Measurements from ENCODE around the gene ARRDC5. TPM values are rescaled to one million over a fixed set of nuclear protein-coding genes. Genes with fewer than 3 reads are reported as not detected.
A peak's percentile ranks its signal among the peaks of the same experiment; 100 is the strongest.

ARRDC5 gene
- total and polyA plus RNA-seq, 2 of the 13 experiments (the other 11 are each of a cell fraction or from before 2014, with no cell fraction given), result not detected

DNA sequence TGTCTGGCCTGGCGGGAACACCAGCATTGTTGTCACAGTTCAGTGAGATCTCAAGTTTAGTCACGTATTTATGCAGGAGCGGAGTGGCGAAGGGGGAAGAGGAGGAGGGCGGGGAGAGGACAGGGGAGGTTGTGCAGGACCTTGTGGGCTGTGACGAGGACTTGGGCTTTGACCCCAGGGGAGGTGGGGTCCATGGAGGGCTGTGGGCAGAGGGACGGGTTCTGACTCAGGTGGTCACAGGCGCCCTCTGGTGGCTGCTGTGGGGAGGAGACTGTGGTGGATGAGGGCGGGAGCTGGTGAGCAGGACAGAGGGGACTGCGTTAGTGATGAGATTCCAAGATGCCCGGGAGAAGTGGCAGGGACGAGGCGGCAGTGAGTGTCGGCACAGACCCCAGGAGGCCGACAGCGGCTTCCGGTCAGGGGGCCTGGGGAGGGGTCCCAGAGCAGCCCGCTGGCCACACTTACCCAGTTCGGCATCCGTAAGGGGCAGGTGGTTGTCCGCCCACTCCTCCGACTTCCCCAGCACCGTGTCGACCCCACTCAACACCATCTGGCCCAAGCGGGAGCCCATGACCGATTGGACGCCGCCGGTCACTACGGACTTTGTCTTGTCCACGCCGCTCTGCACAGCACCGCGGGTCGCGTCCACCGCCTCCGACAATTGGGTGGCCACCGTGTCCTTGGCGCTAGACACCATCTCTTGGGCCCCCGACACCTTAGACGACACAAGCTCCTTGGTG is 51.0 kb downstream of the ARRDC5 start (continued):
- TF ChIP-seq FLYWCH1 (CRISPR knock-in tag; IDR thresholded peaks at IDR 0.05) (no peak), ZNF841 (CRISPR knock-in tag; IDR thresholded peaks at IDR 0.05; ENCODE audit: borderline replicate concordance) (no peak), MIER2 (CRISPR knock-in tag; IDR thresholded peaks at IDR 0.05) (no peak), ZNF788 (CRISPR knock-in tag; IDR thresholded peaks at IDR 0.05; ENCODE audit: borderline replicate concordance) (peak; percentile 72; the same call in 1 of the 2 replicates), ZNF766 (CRISPR knock-in tag; IDR thresholded peaks at IDR 0.05; ENCODE audit: borderline replicate concordance) (no peak), ZNF839 (CRISPR knock-in tag; IDR thresholded peaks at IDR 0.05; ENCODE audit: borderline replicate concordance) (peak; percentile 67; the same call in 1 of the 2 replicates), ZFP62 (CRISPR knock-in tag; IDR thresholded peaks at IDR 0.05) (no peak), POLR2A (IDR thresholded peaks at IDR 0.05; ENCODE audit: insufficient read depth in 1 of 2, low read depth in 2 of 2, low read length in 2 of 2) (no peak), PRPF4 (IDR thresholded peaks at IDR 0.05; ENCODE audit: low read depth, low read length, poor library complexity, severe bottlenecking) (no peak), KAT8 (CRISPR knock-in tag; IDR thresholded peaks at IDR 0.05) (peak; percentile 31; the same call in 1 of the 2 replicates), EZH2 (conservative IDR thresholded peaks at IDR 0.05; ENCODE audit: low read depth, low read length) (no peak), SIN3A (IDR thresholded peaks at IDR 0.05; ENCODE audit: borderline replicate concordance, low read depth, low read length) (no peak), ZNF850 (CRISPR knock-in tag; conservative IDR thresholded peaks at IDR 0.05) (no peak), TBL1XR1 (IDR thresholded peaks at IDR 0.05; ENCODE audit: borderline replicate concordance, low read length, partially characterized antibody) (no peak), NONO (IDR thresholded peaks at IDR 0.05) (no peak), NONO (CRISPR knock-in tag; conservative IDR thresholded peaks at IDR 0.05) (no peak), ZEB1 (IDR thresholded peaks at IDR 0.05; ENCODE audit: insufficient replicate concordance, low read depth) (no peak)
- TF ChIP-seq, protein P1, sequence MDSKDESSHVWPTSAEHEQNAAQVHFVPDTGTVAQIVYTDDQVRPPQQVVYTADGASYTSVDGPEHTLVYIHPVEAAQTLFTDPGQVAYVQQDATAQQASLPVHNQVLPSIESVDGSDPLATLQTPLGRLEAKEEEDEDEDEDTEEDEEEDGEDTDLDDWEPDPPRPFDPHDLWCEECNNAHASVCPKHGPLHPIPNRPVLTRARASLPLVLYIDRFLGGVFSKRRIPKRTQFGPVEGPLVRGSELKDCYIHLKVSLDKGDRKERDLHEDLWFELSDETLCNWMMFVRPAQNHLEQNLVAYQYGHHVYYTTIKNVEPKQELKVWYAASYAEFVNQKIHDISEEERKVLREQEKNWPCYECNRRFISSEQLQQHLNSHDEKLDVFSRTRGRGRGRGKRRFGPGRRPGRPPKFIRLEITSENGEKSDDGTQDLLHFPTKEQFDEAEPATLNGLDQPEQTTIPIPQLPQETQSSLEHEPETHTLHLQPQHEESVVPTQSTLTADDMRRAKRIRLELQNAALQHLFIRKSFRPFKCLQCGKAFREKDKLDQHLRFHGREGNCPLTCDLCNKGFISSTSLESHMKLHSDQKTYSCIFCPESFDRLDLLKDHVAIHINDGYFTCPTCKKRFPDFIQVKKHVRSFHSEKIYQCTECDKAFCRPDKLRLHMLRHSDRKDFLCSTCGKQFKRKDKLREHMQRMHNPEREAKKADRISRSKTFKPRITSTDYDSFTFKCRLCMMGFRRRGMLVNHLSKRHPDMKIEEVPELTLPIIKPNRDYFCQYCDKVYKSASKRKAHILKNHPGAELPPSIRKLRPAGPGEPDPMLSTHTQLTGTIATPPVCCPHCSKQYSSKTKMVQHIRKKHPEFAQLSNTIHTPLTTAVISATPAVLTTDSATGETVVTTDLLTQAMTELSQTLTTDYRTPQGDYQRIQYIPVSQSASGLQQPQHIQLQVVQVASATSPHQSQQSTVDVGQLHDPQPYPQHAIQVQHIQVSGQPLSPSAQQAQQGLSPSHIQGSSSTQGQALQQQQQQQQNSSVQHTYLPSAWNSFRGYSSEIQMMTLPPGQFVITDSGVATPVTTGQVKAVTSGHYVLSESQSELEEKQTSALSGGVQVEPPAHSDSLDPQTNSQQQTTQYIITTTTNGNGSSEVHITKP (CRISPR knock-in tag; IDR thresholded peaks at IDR 0.05; ENCODE audit: low read depth), result no peak
- TF ChIP-seq, protein P2, sequence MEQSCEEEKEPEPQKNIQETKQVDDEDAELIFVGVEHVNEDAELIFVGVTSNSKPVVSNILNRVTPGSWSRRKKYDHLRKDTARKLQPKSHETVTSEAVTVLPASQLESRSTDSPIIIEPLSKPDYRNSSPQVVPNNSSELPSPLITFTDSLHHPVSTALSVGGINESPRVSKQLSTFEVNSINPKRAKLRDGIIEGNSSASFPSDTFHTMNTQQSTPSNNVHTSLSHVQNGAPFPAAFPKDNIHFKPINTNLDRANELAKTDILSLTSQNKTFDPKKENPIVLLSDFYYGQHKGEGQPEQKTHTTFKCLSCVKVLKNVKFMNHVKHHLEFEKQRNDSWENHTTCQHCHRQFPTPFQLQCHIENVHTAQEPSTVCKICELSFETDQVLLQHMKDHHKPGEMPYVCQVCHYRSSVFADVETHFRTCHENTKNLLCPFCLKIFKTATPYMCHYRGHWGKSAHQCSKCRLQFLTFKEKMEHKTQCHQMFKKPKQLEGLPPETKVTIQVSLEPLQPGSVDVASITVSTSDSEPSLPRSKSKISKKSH (CRISPR knock-in tag; IDR thresholded peaks at IDR 0.05; ENCODE audit: borderline replicate concordance), result no peak; the same call in 1 of the 2 replicates
- TF ChIP-seq, protein P3, sequence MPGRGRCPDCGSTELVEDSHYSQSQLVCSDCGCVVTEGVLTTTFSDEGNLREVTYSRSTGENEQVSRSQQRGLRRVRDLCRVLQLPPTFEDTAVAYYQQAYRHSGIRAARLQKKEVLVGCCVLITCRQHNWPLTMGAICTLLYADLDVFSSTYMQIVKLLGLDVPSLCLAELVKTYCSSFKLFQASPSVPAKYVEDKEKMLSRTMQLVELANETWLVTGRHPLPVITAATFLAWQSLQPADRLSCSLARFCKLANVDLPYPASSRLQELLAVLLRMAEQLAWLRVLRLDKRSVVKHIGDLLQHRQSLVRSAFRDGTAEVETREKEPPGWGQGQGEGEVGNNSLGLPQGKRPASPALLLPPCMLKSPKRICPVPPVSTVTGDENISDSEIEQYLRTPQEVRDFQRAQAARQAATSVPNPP (CRISPR knock-in tag; IDR thresholded peaks at IDR 0.05), result no peak
- TF ChIP-seq, protein P4, sequence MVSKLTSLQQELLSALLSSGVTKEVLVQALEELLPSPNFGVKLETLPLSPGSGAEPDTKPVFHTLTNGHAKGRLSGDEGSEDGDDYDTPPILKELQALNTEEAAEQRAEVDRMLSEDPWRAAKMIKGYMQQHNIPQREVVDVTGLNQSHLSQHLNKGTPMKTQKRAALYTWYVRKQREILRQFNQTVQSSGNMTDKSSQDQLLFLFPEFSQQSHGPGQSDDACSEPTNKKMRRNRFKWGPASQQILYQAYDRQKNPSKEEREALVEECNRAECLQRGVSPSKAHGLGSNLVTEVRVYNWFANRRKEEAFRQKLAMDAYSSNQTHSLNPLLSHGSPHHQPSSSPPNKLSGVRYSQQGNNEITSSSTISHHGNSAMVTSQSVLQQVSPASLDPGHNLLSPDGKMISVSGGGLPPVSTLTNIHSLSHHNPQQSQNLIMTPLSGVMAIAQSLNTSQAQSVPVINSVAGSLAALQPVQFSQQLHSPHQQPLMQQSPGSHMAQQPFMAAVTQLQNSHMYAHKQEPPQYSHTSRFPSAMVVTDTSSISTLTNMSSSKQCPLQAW (CRISPR knock-in tag; IDR thresholded peaks at IDR 0.05), result peak; percentile 89
